Measurements from ENCODE around the gene PRKCH.

Gene PRKCH

DNA sequence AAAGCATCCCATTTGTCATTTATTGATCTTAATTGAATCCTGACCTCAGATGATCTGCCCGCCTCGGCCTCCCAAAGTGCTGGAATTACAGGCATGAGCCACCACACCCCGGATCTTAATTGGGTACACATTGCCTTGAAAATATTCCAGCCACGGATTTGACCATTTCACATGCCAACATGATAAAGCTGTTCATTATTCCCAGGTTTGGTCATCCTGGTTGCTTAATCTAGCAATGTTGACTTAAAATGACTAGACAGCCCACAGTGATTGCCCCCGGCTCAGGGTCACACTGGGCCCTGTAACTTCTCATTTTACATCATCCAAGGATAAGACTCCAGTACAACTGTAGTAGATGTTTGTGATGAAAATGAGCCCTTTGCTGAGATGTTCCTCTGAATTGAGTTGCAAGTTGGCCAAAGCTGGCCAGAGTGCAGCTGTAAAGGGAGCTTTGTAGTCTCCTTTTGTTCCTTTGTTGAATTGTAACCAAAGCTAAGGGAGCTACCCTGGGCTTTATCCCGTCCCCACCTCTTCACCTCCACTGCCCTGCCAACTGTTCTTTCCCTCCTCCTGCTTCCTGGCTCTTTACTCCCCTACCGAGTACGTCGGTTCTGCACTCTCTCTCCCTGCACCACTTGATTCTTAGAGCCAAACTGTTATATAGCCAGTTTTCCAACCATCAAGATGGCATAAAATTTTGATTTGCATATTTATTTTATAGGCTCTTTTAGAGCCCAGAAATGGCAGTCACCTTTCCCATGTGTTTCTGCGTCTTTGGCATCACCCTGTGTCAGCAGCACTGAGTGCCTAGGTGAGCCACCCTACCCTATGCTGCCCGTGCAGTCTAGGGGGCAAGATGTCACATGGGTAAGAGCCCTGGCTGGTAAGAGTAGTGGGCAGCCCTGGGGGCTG, 232.6 kb downstream of the PRKCH start:
- DNase-seq (ENCODE audit: low spot score), result no peak

DNA sequence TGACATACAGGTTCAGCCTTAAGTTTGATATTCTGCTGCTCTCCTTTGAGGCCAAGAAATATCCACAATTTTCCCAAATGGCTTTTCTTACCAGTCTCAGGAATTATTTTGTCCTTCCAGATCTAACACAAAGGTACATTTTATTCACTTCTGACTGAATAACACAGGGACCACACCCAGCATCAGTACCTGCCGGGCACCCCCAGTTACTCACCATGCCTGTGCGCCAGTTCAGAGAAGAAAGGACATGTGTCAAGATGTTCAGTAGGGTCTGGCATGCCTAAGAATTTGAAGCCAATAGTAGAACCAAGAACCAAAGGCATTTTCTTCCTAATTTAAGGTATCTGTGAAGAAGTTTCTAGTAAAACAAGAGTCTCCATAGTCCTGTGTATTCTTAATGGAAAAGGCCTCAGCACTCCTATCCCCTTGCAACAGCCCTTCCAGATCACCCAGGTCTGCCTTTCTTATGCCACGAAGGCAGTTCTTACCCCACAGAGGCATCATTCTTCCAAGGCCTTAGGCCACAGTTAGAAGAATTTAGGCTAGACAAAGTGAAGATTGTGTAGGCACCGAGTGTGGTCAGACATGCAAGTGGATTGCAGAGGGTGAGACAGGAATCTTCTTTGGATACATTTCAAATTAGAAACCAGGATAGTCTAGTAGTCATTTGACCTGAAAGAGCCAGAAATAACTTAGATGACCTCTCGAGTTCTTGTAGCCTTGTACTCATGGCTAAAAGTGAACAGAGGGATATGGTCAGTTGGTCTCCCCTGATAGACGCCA, 233.9 kb downstream of the PRKCH start:
- no peak for DNase-seq (ENCODE audit: low spot score)

DNA sequence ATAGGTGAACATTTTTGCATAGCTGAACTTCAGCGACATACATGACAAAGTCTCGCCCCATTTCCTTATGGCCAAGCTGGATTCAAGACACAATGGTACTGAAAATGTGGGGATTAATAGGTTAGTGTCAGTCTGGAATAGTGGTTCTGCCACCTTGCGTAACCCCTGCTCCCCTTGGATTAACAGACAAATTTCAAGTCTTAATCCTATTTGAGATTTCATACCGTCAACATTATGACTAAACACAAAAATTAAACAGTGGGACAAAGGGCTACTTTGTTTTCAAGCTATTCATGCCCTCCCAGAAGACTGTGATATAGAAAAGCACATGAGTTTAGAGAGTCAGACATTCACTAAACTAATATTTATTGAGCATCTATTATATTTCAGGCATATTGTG, 235.1 kb downstream of the PRKCH start:
- DNase-seq (ENCODE audit: low spot score), result no peak

DNA sequence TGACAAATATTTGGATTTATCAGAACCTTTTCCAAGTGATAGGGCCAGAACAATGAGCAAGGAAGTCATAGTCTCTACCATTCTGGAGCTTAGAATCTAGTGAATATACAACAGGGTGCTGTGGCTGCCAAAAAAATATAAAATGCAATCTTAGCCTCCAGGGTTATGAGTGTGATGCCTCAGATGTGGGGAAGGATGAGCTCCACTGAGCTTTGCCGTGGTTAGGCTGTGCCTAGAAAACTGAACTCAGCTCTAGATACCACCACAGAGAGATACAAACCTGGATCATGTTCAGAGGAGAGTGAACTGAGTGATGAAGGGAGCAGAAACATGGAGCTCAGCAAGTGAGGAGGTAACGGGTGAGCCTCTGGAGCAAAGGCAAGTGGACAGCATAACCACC, 235.9 kb downstream of the PRKCH start:
- no peak for DNase-seq (ENCODE audit: low spot score)

DNA sequence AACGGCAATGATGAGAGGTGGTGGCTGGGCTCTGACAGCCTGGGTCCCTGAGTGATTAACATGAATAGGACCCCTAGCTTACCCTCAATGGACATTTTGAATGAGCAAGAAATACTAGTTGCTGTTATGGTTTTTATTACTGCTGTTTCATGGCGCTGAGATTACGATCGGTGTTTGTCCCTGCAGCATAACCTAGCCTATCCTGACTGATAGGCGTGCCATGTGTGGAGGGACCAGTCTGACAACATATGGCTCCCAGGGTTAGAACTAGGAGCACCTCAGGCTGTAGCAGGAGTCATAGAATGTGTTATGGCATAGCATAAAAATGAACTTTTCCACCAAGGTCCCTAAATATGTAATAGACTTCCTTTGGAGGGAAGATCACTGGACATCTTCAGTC, 236.5 kb downstream of the PRKCH start:
- no peak for DNase-seq (ENCODE audit: low spot score)

DNA sequence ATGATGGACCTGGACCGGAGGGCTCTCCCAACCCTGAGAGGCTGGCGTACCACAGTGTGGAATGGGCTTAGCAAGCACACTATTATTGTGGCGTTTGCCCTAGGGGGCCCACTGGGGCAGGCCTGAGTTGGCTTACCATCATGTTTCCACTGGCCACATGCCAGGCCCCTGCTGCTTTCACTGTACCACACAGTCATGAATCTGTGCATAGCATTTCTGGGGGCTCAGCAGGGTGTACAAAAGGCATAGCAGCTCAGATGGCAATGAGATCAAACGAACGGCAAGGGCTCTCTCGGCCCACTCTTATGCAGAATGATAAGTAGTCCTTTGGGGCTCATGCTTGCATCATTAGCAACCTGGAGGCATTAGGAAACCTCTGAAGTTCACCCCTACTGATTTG, 236.9 kb downstream of the PRKCH start:
- DNase-seq (ENCODE audit: low spot score), result no peak

DNA sequence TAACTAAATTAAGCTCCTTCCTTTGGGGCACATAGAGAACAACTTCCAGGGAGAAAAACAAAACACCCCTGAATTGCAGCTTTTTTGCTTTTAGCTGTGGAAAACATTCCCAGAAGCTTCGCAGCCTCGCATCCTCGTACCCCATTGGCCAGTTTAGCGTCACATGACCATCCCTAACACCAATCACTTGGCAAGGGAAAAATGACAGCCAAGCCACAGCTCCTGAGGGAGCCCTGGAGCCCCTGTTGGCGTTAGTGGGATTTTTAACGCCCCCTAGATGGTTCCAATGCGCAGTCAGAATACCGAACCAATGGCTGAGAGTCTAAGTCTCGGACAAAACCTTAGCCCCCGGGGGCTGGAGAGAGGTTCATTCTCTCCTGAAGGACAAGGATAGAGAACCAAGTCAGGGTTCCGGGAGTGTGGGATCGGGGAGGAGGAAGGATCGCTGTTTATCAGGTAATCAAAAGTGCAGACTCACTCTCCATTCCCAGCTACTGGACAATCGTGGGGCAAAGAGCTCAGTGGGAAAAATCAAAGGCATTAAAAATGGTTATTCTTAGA, 238.3 kb downstream of the PRKCH start:
- DNase-seq (ENCODE audit: low spot score), result no peak

DNA sequence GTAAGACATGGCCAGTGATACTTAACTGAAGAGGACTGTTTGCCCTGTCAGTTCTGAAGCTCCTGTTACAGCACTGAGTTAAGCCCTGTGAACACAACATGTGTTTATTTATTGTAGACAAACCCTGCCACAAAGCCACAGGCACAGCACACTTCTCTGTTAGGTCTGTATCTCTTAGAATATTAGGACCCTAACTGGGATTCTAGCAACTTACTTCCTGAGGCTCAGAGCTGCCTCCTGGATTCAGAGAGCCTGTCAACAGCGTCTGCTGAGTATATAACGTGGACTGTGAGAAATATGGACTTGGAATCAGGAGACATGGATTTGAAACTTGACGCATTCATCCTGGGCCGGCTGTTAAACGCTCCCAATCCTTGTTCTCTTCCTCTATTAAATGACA, 238.9 kb downstream of the PRKCH start:
- no peak for DNase-seq (ENCODE audit: low spot score)

DNA sequence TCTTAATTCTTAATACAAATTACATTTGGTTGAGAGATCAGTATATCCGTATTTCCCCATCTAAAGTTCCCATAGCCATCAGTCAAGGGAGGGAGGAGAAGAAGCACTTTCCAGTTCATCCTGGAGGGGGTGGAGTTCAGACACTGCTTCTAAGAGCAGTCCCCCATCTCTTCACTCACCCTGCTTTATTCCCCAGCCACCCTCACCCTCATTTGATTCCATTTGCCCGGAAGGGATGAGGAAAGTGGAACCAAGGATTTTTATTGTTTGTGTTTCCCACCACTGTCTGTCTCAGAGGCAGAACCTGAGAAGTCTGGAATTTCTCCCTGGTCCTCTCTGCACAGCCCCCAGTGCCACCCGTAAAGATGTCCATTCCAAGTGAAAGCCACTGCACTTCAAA, 239.7 kb downstream of the PRKCH start:
- DNase-seq (ENCODE audit: low spot score), result no peak

DNA sequence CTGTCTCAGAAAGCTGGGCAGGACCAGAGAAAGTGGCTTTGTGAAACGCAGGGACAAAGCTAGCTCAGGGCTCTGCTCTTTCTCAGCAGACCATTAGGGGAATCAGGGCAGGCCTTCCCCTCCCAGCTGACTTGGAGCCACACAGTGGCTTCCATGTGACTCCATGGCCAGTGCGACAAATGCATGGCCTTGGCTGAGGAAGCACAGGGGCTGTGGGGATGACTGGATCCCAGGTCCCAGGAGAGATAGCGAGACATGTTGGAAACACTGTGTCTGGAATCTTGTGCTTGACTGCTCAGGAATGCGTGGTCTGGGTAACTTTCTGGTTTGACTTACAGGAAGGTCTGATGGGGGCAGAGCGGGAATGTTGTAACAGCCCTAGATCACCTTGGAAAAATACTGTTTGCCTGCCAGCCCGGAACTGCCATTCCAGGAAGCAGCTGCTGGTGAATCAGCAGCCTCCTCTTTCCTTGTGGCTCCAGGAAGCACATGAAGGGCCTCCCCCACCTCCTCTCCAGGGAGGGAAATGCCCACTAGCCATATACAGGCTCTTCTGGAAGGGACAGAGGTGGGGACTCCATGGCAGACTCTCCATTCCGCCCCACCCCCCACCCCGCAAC, 240.4 kb downstream of the PRKCH start:
- no peak for DNase-seq (ENCODE audit: low spot score)

DNA sequence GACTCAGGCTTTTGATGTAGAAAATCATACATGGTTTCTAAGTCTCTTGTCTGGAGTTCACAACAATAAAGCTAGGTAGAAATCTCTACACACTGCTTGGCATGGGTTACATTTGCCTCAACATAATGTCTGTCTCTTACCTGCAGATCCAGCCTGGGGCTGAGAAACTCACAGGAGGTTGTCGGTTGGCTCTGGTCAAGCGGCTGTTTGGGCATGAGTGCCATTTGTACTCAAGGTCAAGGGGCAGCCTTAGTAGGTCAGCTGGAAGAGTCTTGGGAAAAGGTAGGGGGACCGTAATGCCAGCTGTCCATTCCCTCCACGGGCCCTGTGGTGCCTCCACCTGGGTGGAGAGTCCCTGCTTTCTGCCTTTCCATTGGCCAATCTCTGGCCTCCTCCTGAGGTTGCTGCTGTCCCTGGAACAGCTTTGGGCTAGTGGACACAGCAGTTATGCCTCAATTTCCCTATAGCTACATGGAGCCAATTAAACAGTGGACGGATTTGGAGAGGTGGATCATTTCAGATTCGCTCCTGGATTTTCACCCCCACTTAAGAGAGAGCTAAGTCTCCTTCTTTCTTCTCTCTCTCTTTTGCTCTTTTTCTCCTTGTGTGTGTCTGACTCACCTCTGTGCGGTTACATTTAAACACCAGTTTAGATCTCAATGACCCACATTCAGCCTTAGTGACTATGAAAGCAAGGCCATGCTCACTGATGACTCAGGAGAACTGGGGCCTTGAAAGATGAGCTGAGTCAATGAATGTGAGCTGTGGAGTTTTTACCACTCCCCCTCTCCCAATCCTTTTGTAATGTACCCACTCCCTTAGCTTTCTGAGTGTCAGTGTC, 241.2 kb downstream of the PRKCH start:
- peak; percentile 53 for DNase-seq (ENCODE audit: low spot score)

DNA sequence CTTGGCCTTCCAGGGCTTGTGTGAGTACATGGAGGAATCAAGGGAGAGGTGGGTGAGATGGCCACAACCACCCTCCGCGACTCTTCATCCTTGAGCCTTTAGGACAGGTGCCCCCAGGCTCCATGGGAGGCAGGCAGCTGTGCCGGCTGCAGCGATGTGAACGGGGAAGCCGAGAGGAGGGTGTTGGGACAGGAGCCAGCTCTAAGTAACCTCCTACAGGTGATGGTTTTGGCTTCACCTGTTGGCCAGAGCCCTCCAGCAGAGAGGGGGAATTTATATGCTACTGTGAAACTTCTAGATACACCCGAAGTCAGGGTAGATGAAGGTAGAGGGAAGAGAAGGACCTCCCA, 241.8 kb downstream of the PRKCH start:
- DNase-seq (ENCODE audit: low spot score), result no peak

DNA sequence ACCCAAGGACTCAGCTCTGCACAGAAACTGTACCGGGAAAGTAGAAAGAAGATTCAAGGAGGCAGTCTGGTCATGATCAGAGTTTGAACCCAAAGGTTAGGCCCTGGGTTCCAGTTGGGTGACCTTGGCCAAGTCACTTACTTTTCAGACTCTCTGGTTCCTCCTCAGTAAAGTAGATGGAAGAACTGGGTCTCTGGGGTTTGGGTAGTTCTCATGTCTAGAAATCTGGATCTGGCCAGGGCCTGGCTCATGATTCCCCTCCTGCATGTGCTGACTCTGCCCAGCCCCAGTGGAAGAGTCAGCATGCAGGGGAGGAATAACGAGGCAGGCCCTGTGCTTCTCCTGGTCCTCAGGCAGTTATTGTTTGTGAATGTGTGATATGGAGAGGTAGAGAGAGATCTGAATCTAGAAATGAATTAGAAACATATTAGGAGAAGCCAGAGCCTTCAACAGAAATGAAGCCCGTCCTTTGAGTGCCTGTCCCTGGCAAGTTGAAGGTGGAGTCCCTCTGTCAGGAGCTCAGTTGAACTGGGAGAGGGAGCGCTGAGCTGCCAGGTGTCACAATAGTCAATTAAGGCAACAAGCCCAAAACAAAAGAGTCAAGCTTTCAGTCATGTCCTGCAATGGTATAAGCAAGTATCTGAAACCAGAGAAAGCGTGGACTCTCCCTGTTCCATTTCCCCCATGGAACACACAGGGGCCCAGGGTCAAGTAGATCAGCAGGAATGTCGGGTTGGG, 242.7 kb downstream of the PRKCH start:
- DNase-seq (ENCODE audit: low spot score), result no peak

DNA sequence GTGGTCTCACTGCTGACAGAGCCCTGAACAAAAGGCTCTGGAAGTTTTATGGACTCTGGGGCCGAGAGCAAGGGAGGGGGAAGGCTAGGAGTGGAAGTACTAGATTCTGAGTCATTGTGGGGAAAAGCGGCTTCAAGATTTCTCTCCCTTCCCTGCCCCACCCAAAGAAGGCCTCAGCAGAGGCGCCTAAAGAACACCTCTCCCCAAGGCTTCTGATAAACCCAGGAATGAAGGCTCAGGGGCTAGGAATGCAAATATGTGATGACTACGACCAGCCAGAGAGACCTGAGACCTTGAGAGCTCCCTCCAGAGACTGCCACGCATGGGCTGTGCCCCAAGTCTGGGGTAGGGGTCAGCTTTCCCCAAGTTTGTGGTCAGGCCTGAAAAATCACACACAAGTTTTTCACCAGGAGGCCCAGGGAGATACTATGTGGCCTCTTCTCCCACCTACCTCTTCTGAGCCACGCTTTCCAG, 243.3 kb downstream of the PRKCH start:
- no peak for DNase-seq (ENCODE audit: low spot score)

DNA sequence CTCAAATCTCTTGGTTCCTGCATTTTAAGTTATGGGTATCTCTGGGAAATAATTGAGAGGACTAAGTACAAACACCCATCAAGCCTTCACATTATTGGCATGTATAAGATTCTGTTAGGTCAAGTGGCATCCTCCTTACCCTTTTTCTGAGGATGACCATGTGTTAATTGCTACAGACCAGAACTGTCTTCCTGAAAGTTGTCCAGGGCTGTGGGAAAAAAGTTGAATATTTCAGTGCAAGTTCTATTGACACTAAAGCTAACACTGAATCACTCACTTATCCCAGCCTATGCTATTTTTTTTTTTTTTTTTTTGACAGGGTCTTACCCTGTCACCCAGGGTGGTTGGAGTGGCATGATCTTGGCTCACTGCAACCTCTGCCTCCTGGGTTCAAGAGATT, 243.8 kb downstream of the PRKCH start:
- DNase-seq (ENCODE audit: low spot score), result no peak

DNA sequence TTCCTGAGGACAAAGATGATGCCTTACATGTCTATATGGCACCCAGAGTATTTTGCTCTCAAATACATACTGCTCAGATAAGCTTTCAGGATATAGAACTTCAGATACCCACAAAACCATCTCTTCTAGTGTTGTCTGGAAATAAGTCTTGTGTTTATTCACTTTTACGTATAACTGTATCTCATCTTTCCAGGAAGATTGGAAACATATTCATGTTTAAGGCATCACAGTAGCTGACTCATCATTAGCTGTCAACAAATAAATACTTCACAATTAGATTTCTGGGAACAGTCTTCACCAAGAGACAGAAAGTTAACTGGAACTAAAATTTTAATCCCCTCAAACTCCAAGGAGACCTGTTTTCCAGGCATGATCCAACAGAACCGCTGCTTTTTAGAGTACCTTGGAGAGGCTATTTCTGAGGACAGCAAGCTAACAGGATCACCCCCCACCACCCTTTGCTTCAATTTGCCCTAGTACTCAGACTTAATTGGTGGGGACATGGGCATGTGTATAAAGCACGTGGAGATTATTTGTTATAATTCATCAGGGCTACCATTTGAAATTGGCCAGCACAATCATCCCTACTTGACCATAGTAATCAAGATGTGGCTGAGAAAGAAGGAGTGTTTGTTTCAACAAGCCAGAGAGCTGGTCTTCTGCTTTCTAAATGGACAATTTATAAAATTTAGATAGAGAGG, 244.6 kb downstream of the PRKCH start:
- no peak for DNase-seq (ENCODE audit: low spot score)

DNA sequence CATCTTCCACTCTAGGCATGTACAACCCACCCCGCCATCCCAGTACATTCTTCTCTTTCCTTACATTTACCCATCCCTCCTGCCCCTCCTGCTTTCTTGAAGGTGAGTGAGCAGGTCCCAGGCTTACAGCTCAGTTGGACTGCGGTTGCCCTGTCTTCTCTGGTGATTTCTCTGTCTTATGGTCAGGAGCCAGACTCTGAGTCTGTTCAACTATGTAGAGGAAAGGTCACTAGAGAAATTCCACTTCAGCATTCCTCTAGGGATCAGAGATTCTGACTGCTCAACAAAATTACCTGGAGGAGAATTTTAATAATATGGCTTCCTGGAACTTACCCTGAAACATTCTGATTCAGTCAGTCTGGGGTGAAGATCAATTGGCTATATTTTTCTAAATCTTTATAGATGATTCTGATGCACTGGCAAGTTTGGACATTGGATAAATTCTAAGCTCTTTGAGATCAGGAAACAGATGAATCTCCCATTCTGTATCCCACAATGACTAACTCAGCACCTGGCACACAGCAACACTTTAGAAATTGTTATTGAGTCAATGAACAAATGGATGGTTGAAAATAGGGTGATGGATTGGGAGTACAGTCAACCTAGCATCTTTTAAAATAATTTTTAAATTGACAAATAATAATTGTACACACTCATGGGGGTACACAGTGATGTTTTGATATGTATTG, 245.3 kb downstream of the PRKCH start:
- DNase-seq (ENCODE audit: low spot score), result no peak

DNA sequence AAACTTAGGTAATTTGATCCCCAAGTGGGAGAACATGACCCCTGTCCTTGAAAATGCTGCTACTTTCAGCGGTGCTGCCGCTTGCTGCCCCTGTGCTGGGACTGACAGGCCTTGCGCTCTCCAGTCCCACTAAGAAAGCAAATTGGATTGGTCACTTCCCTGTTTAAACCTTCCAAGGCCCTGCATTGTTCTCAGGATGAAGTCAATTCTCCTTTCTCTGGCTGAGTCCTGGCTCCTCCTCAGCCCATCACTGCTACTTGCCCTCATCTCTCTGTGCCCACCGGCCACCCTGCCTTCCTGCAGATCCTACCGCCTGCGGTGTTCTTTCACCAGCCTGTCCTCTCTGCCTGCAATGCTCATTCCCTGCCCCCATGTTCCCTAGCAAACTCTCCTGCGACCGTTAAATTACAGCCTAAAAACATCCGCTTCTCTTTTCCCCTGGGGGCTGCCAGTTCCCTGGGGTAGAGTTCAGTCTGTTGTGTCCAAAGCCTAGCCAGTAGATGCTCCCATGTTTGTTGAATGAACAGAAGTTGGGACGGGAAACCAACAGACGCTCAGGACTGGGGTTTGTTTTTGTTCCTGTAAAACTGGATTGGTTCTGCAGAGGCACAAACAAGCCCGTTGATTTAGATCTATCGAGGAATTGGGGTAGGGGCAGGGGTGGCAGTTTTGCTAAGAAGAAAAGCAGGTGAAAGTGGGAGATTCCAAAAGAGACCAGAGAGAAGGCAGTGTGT, 246.6 kb downstream of the PRKCH start:
- no peak for DNase-seq (ENCODE audit: low spot score)

DNA sequence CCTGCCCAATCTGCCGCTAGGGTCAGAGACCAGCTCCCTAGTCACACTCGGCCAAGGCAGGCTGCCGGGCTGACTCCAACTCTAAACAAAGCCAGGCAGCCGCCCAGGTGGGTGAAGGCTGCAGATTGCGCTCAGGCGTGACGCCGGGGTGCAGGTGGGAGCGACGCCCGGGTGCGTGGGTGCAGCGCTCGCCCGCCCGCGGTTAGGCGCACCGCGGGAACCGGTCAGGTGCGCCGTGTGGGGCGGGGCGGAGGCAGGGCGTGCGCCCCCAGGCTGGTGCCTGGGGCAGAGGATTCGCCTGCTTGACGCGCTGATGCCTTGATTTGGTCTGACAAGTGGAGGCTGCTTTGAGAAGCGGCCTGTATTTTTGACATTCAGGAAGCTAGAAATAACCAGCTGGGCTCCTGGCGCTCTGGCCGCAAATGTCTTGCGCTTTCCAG, 247.2 kb downstream of the PRKCH start:
- DNase-seq (ENCODE audit: low spot score), result peak; percentile 50
